Gastroesophageal sphincter (tissue), 3 donors: ENCODE data around the gene BRIP1.

Experiments
- CTCF ChIP-seq, 4 experiments: fragments of 200-600 bp in 2 of 4; fragments of 450-650 bp in 2 of 4; sonication (generic) in 1 of 4; IDR thresholded peaks; one replicate each; pipeline ENCODE4 v1.5.1; 2017 to 2019; ENCODE audit warnings: antibody characterized with exemption in 4 of 4, mild to moderate bottlenecking in 2 of 4, moderate library complexity in 2 of 4
- EP300 ChIP-seq: sonication (generic); formaldehyde crosslinking; IDR thresholded peaks from one replicate; pipeline ENCODE4 v1.6.1; 2017; ENCODE audit warnings: antibody characterized with exemption, mild to moderate bottlenecking
- POLR2A ChIP-seq, 2 donors: fragments of 450-650 bp; IDR thresholded peaks; one replicate each; pipeline ENCODE4 v1.6.1; 2017; ENCODE audit warnings: antibody characterized with exemption in 2 of 2, mild to moderate bottlenecking in 2 of 2, moderate library complexity in 1 of 2
- POLR2AphosphoS5 ChIP-seq: sonication (generic); formaldehyde crosslinking; IDR thresholded peaks from one replicate; pipeline ENCODE4 v1.6.1; 2017; ENCODE audit warnings: antibody characterized with exemption

GRCh38 chr17:61834610-61835009, 28.7 kb downstream of the BRIP1 start:
- TF ChIP-seq CTCF (IDR thresholded peaks at IDR 0.05) (no peak), POLR2AphosphoS5 (no peak), EP300 (no peak), POLR2A (IDR thresholded peaks at IDR 0.05) (no peak)
